Suprapubic skin (tissue), 4 donors: ENCODE results near the gene SLC1A1. TPM values are rescaled to one million over a fixed set of nuclear protein-coding genes. Genes with fewer than 3 reads are reported as not detected.

ENCODE experiments used
- DNase-seq, 2 donors: peaks; one replicate each; pipeline ENCODE4 v3.0.0-alpha.2; 2019; ENCODE audit warnings: low spot score in 2 of 2
- H3K27ac ChIP-seq: fragments of 200-600 bp; sonication (generic); one replicate; pipeline ENCODE4 v1.5.1; 2019
- H3K27me3 ChIP-seq: fragments of 200-600 bp; sonication (generic); one replicate; pipeline ENCODE4 v1.5.1; 2019
- H3K36me3 ChIP-seq: fragments of 200-600 bp; sonication (generic); one replicate; pipeline ENCODE4 v1.5.1; 2019
- H3K4me1 ChIP-seq: fragments of 200-600 bp; sonication (generic); one replicate; pipeline ENCODE4 v1.5.1; 2019
- H3K4me3 ChIP-seq: fragments of 200-600 bp; sonication (generic); one replicate; pipeline ENCODE4 v1.5.1; 2019; ENCODE audit warnings: mild to moderate bottlenecking
- H3K9me3 ChIP-seq: fragments of 200-600 bp; sonication (generic); one replicate; pipeline ENCODE4 v1.5.1; 2019
- CTCF ChIP-seq, 2 donors: fragments of 200-600 bp in 1 of 2; fragments of 450-650 bp in 1 of 2; sonication (generic) in 1 of 2; IDR thresholded peaks; one replicate each; pipeline ENCODE4 v1.5.1; 2016 to 2019; ENCODE audit warnings: antibody characterized with exemption in 2 of 2, mild to moderate bottlenecking in 1 of 2, moderate library complexity in 1 of 2
- EP300 ChIP-seq: sonication (generic); formaldehyde crosslinking; IDR thresholded peaks from one replicate; pipeline ENCODE4 v1.6.1; 2017; ENCODE audit warnings: antibody characterized with exemption
- POLR2A ChIP-seq, 2 donors: fragments of 450-650 bp; IDR thresholded peaks; one replicate each; pipeline ENCODE4 v1.6.1; 2017; ENCODE audit warnings: antibody characterized with exemption in 2 of 2, mild to moderate bottlenecking in 2 of 2, moderate library complexity in 2 of 2
- POLR2AphosphoS5 ChIP-seq, 3 donors: sonication (generic); formaldehyde crosslinking; IDR thresholded peaks; one replicate each; pipeline ENCODE4 v1.6.1; 2017; ENCODE audit warnings: antibody characterized with exemption in 3 of 3
- WGBS: methylation state at CpG from one replicate; pipeline ENCODE4 v1.1.5; 2018; 5-methylcytosine and 5-hydroxymethylcytosine counted together
- total RNA-seq, 4 donors: library from RNA; depleted of rRNA; stranded (reverse); fragments of >200 nt; gene quantifications; one replicate each; pipeline ENCODE4 v1.1.0, GENCODE V29; 2016

The SLC1A1 gene
- total RNA-seq, 4 donors from 2014 or later, result 1.0 to 2.4 (median 1.6) TPM

- H3K36me3 ChIP-seq, result no peaks in the 10 kb centered on the region
- H3K9me3 ChIP-seq, result no peaks in the 10 kb centered on the region
- H3K27ac ChIP-seq, result no peak overlapping the region
- 80% methylated on average over 2 of the region's 2 CpGs for WGBS
- TF ChIP-seq EP300 (no peak), POLR2A (IDR thresholded peaks at IDR 0.05) (no peak), POLR2AphosphoS5 (IDR thresholded peaks at IDR 0.05) (no peak), CTCF (IDR thresholded peaks at IDR 0.05) (no peak)
- peaks cover 8% of the 10 kb centered on the region for H3K4me1 ChIP-seq
- no peaks in the 10 kb centered on the region for H3K27me3 ChIP-seq
- no peak for DNase-seq
- no peak overlapping the region for H3K4me3 ChIP-seq
Measured at GRCh38 chr9:4581035-4581760, 90.9 kb downstream of the SLC1A1 start.

GRCh38 chr9:4581861-4582565 is 91.7 kb downstream of the SLC1A1 start:
- Histone ChIP-seq H3K27ac (no peak overlapping the region), H3K36me3 (no peaks in the 10 kb centered on the region), H3K27me3 (no peaks in the 10 kb centered on the region), H3K9me3 (no peaks in the 10 kb centered on the region), H3K4me3 (no peak overlapping the region), H3K4me1 (peaks cover 8% of the 10 kb centered on the region)
- TF ChIP-seq POLR2A (IDR thresholded peaks at IDR 0.05) (no peak), POLR2AphosphoS5 (IDR thresholded peaks at IDR 0.05) (no peak), CTCF (IDR thresholded peaks at IDR 0.05) (no peak), EP300 (no peak)
- DNase-seq, result no peak
- 24% methylated on average over 1 of the region's 1 CpG for WGBS

- TF ChIP-seq POLR2A (IDR thresholded peaks at IDR 0.05) (no peak), POLR2AphosphoS5 (IDR thresholded peaks at IDR 0.05) (no peak), CTCF (IDR thresholded peaks at IDR 0.05) (no peak), EP300 (no peak)
- H3K36me3 ChIP-seq, result no peaks in the 10 kb centered on the region
- no peak overlapping the region for H3K27ac ChIP-seq
- DNase-seq, result no peak
- WGBS, result 89% methylated on average over 6 of the region's 12 CpGs
- H3K4me1 ChIP-seq, result peaks cover 8% of the 10 kb centered on the region
- no peak overlapping the region for H3K4me3 ChIP-seq
- H3K9me3 ChIP-seq, result no peaks in the 10 kb centered on the region
- H3K27me3 ChIP-seq, result no peaks in the 10 kb centered on the region
Measured at GRCh38 chr9:4583001-4583400, 92.7 kb downstream of the SLC1A1 start.

- no peaks in the 10 kb centered on the region for H3K36me3 ChIP-seq
- no peak overlapping the region for H3K4me3 ChIP-seq
- H3K27me3 ChIP-seq, result no peaks in the 10 kb centered on the region
- WGBS, result 100% methylated on average over 1 of the region's 1 CpG
- no peaks in the 10 kb centered on the region for H3K9me3 ChIP-seq
- H3K27ac ChIP-seq, result no peak overlapping the region
- DNase-seq, result no peak
- TF ChIP-seq EP300, result no peak
- no peak for TF ChIP-seq CTCF (IDR thresholded peaks at IDR 0.05)
- TF ChIP-seq POLR2AphosphoS5 (IDR thresholded peaks at IDR 0.05), result no peak
- TF ChIP-seq POLR2A (IDR thresholded peaks at IDR 0.05), result no peak
- H3K4me1 ChIP-seq, result peaks cover 8% of the 10 kb centered on the region
Measured at GRCh38 chr9:4584636-4585035, 94.4 kb downstream of the SLC1A1 start.

- Histone ChIP-seq H3K27ac (no peak overlapping the region), H3K27me3 (no peaks in the 10 kb centered on the region), H3K36me3 (no peaks in the 10 kb centered on the region), H3K9me3 (no peaks in the 10 kb centered on the region), H3K4me1 (peaks cover 8% of the 10 kb centered on the region), H3K4me3 (no peak overlapping the region)
- 84% methylated on average over 5 of the region's 5 CpGs for WGBS
- no peak for DNase-seq
- no peak for TF ChIP-seq EP300
- TF ChIP-seq POLR2AphosphoS5 (IDR thresholded peaks at IDR 0.05), result no peak
- TF ChIP-seq CTCF (IDR thresholded peaks at IDR 0.05), result no peak
- TF ChIP-seq POLR2A (IDR thresholded peaks at IDR 0.05), result no peak
Measured at GRCh38 chr9:4585135-4585534, 94.9 kb downstream of the SLC1A1 start.
